ENCODE measurements around the gene RAB12. TPM values are rescaled to one million over a fixed set of nuclear protein-coding genes. Genes with fewer than 3 reads are reported as not detected.

RAB12 gene
- total and polyA plus RNA-seq, 2 of the 8 experiments (the other 6 are each of a cell fraction or from before 2014, with no cell fraction given) = 19.7 to 45.9 TPM

GRCh38 chr18:8685914-8686216, 76.6 kb downstream of the RAB12 start:
- H2AK5ac ChIP-seq (ENCODE audit: low read depth, low read length) = 0 out of 2 replicates have a peak overlapping the region, but pooled peaks have one; percentile 28
- H4K5ac ChIP-seq (ENCODE audit: insufficient read length, low read depth, low read length) = no peak overlapping the region
- H4K91ac ChIP-seq (replicated peaks; ENCODE audit: insufficient read length, low read length) = peak overlapping the region; percentile 8
- WGBS, 2 experiments (ENCODE audit: extremely low coverage in 1 of 2, insufficient coverage in 1 of 2, insufficient read length in 1 of 2, insufficient replicate concordance in 2 of 2, low coverage in 1 of 2, low lambda C conversion rate in 2 of 2, missing lambda C conversion rate in 1 of 2) = 96% methylated on average over 8 of the region's 8 CpGs; no CpG with 5 or more reads in 1 of the 2 experiments
- H4K8ac ChIP-seq (ENCODE audit: extremely low read depth, insufficient read depth, low read length) = no peak overlapping the region
- H3K27ac ChIP-seq (ENCODE audit: low read depth, low read length) = no peak overlapping the region
- no peak overlapping the region for H3K23ac ChIP-seq (ENCODE audit: insufficient read length)
- H3K9me3 ChIP-seq (ENCODE audit: insufficient read depth in 2 of 2, low read depth in 1 of 2, low read length in 1 of 2) = no peaks in the 10 kb centered on the region
- H3K23me2 ChIP-seq (ENCODE audit: low read depth, low read length) = no peaks in the 10 kb centered on the region
- H2BK20ac ChIP-seq (ENCODE audit: low read length) = no peak overlapping the region
- H2BK15ac ChIP-seq (ENCODE audit: low read length) = 0 out of 2 replicates have a peak overlapping the region, but pooled peaks have one; percentile 31
- no peak overlapping the region for H3K14ac ChIP-seq (ENCODE audit: insufficient read length)
- no peak overlapping the region for H3K56ac ChIP-seq (replicated peaks; ENCODE audit: insufficient read length, low read depth, low read length)
- H4K20me1 ChIP-seq (replicated peaks in 1 of 2; ENCODE audit: control insufficient read depth in 1 of 2, insufficient read depth in 2 of 2, low read length in 2 of 2) = no peaks in the 10 kb centered on the region
- FAIRE-seq = no peak
- H3K9ac ChIP-seq (replicated peaks in 1 of 4; ENCODE audit: extremely low read depth in 1 of 4, low read depth in 3 of 4, low read length in 3 of 4) = no peak overlapping the region
- no peak overlapping the region for H3K18ac ChIP-seq (ENCODE audit: extremely low read depth, low read length)
- H2BK5ac ChIP-seq (ENCODE audit: low read depth, low read length) = 0 out of 2 replicates have a peak overlapping the region, but pooled peaks have one; percentile 61
- H3K79me1 ChIP-seq (ENCODE audit: low read depth, low read length) = no peaks in the 10 kb centered on the region
- 0 out of 2 replicates have a peak overlapping the region, but pooled peaks have one; percentile 63 for H2BK12ac ChIP-seq (ENCODE audit: low read depth, low read length)
- H2AFZ ChIP-seq (ENCODE audit: low read length) = peak overlapping the region; percentile 77; the same call in 1 of the 2 replicates
- no peaks in the 10 kb centered on the region for H3K79me2 ChIP-seq (ENCODE audit: control insufficient read depth in 1 of 2, insufficient read depth in 2 of 2, low read length in 2 of 2)
- H3K4me1 ChIP-seq (replicated peaks in 1 of 4; ENCODE audit: control insufficient read depth in 3 of 4, insufficient read depth in 4 of 4, low read length in 3 of 4) = peaks cover 0 to 11% (median 5%) of the 10 kb centered on the region in 4 experiments
- no peak overlapping the region for H2BK120ac ChIP-seq (replicated peaks; ENCODE audit: low read depth, low read length)
- POLR2A ChIA-PET (ENCODE audit: partially characterized antibody) = interaction anchor here (1.0 kb wide), 1 partner anchor 18 kb away, joined by 4 read pairs; no protein-coding TSS in a partner anchor
- H3K4me3 ChIP-seq (ENCODE audit: extremely low read depth in 1 of 4, insufficient read depth in 2 of 4, low read depth in 3 of 4, low read length in 4 of 4) = no peak overlapping the region
- CTCF ChIA-PET (ENCODE audit: partially characterized antibody) = interaction anchor here (0.7 to 3.6 kb wide), 5 partner anchors 9 to 351 kb away, joined by 3 to 21 read pairs (median 4); no protein-coding TSS in a partner anchor
- H3K27me3 ChIP-seq (replicated peaks in 1 of 4; ENCODE audit: control insufficient read depth in 3 of 4, extremely low read depth in 1 of 4, insufficient read depth in 3 of 4, low read length in 3 of 4) = no peaks in the 10 kb centered on the region
- H3K36me3 ChIP-seq (ENCODE audit: control insufficient read depth in 2 of 4, insufficient read depth in 4 of 4, low read length in 3 of 4) = no peaks in the 10 kb centered on the region
- DNase-seq (ENCODE audit: low read depth in 1 of 2, low spot score in 2 of 2) = no peak
- peak overlapping the region; percentile 49 for H3K4ac ChIP-seq (replicated peaks; ENCODE audit: insufficient read length, low read depth, low read length)
- no peak overlapping the region for H3K4me2 ChIP-seq (ENCODE audit: insufficient read depth in 1 of 2, low read depth in 2 of 2, low read length in 2 of 2)
- no peak for TF ChIP-seq USF2 (IDR thresholded peaks at IDR 0.05; ENCODE audit: low read length)
